Kidney (tissue), 14 donors: ENCODE data around the gene LDB3. TPM values are rescaled to one million over a fixed set of nuclear protein-coding genes. Genes with fewer than 3 reads are reported as not detected.
A peak's percentile ranks its signal among the peaks of the same experiment; 100 is the strongest.

ENCODE experiments used
- DNase-seq, 5 donors: peaks; one replicate each; pipeline ENCODE4 v3.0.0-alpha.2; 2013 to 2020
- FAIRE-seq: peaks from 2 replicates; lab custom pipeline; 2012; peaks lifted over from hg19 to GRCh38; lab: Jason Lieb, UNC
- H3K27ac ChIP-seq, 2 donors: one replicate each; pipeline ENCODE4 v1.7.0; 2013; ENCODE audit warnings: low read depth in 2 of 2, low read length in 2 of 2, inconsistent platforms in 1 of 2
- H3K27me3 ChIP-seq: one replicate; pipeline ENCODE4 v1.7.1; 2013; ENCODE audit warnings: low read length, inconsistent platforms; ENCODE audit not compliant: control insufficient read depth, insufficient read depth
- H3K36me3 ChIP-seq, 3 donors: one replicate each; pipeline versions ENCODE4 v1.7.0 to v1.7.1; 2013; ENCODE audit warnings: low read length in 3 of 3, control low read depth in 1 of 3, inconsistent platforms in 1 of 3; ENCODE audit not compliant: insufficient read depth in 3 of 3, control insufficient read depth in 2 of 3
- H3K4me1 ChIP-seq, 3 donors: one replicate each; pipeline versions ENCODE4 v1.7.0 to v1.7.1; 2013; ENCODE audit warnings: low read length in 3 of 3, inconsistent platforms in 1 of 3, low read depth in 1 of 3; ENCODE audit not compliant: control insufficient read depth in 2 of 3, insufficient read depth in 2 of 3
- H3K4me3 ChIP-seq, 3 donors: one replicate each; pipeline versions ENCODE4 v1.7.0 to v1.8.1; 2013; ENCODE audit warnings: low read length in 3 of 3, control low read depth in 1 of 3, inconsistent platforms in 1 of 3
- H3K9ac ChIP-seq, 3 donors: one replicate each; pipeline versions ENCODE4 v1.7.0 to v1.7.1; 2013; ENCODE audit warnings: low read length in 3 of 3, control low read depth in 1 of 3, inconsistent platforms in 1 of 3
- H3K9me3 ChIP-seq, 3 donors: one replicate each; pipeline versions ENCODE4 v1.7.0 to v1.7.1; 2013; ENCODE audit warnings: low read length in 3 of 3, control low read depth in 1 of 3, inconsistent platforms in 1 of 3; ENCODE audit not compliant: control insufficient read depth in 2 of 3, insufficient read depth in 1 of 3
- intact Hi-C: fragments of 100-400 bp; cut with DNase I; formaldehyde crosslinking; loops from one replicate; pipeline ENCODE4 v1.11.1; 2022
- polyA plus RNA-seq: library from polyadenylated mRNA; stranded (reverse); fragments of 350-450 nt; fragmentation: Illumina TruSeq; extraction: RNeasy Lipid Tissue Mini Kit (QIAGEN cat#74804); gene quantifications from one replicate; pipeline ENCODE4 v1.2.3, GENCODE V29; 2014; ENCODE audit warnings: low read depth, low replicate concordance; ENCODE audit not compliant: insufficient read depth
- total RNA-seq: library from RNA; stranded (reverse); fragmentation: NEBNext Ultra II Directional; extraction: Animal tissue kit (Norgen Biotek cat#: 25700); gene quantifications from one replicate; pipeline ENCODE4 v1.2.1, GENCODE V29; 2021
- TF ChIP-seq, protein P1 (sequence below): IDR thresholded peaks from 3 replicates; pipeline ENCODE4 v1.5.1; 2012; ENCODE audit warnings: mild to moderate bottlenecking, moderate library complexity, borderline replicate concordance; ENCODE audit not compliant: insufficient read depth; ENCODE audit errors: extremely low read depth
- donor health status: control.
- donor health status: control.
- donor health status: control.
- donor health status: control.
- donor health status: control.
- donor health status: DM: yes; HTN: yes; CAD: no.
- donor health status: Normal renal cell carcinoma (clear cell type).

Gene LDB3
- total and polyA plus RNA-seq, 2 donors from 2014 or later: 3.3 to 7.7 TPM

- Histone ChIP-seq H3K27ac (no peak overlapping the region), H3K27me3 (no peaks in the 10 kb centered on the region), H3K36me3 (no peaks in the 10 kb centered on the region), H3K4me1 (peaks cover 0 to 9% (median 4%) of the 10 kb centered on the region in 3 donors), H3K4me3 (no peak overlapping the region), H3K9me3 (no peaks in the 10 kb centered on the region), H3K9ac (no peak overlapping the region)
- TF ChIP-seq, protein P1, sequence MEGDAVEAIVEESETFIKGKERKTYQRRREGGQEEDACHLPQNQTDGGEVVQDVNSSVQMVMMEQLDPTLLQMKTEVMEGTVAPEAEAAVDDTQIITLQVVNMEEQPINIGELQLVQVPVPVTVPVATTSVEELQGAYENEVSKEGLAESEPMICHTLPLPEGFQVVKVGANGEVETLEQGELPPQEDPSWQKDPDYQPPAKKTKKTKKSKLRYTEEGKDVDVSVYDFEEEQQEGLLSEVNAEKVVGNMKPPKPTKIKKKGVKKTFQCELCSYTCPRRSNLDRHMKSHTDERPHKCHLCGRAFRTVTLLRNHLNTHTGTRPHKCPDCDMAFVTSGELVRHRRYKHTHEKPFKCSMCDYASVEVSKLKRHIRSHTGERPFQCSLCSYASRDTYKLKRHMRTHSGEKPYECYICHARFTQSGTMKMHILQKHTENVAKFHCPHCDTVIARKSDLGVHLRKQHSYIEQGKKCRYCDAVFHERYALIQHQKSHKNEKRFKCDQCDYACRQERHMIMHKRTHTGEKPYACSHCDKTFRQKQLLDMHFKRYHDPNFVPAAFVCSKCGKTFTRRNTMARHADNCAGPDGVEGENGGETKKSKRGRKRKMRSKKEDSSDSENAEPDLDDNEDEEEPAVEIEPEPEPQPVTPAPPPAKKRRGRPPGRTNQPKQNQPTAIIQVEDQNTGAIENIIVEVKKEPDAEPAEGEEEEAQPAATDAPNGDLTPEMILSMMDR: no peak
- FAIRE-seq: no peak
- intact Hi-C loops: no loop called here
- peak in 1 of 5 donors; percentile 36 for DNase-seq
Observed at GRCh38 chr10:86708783-86709380, 40.6 kb downstream of the LDB3 start.

DNA sequence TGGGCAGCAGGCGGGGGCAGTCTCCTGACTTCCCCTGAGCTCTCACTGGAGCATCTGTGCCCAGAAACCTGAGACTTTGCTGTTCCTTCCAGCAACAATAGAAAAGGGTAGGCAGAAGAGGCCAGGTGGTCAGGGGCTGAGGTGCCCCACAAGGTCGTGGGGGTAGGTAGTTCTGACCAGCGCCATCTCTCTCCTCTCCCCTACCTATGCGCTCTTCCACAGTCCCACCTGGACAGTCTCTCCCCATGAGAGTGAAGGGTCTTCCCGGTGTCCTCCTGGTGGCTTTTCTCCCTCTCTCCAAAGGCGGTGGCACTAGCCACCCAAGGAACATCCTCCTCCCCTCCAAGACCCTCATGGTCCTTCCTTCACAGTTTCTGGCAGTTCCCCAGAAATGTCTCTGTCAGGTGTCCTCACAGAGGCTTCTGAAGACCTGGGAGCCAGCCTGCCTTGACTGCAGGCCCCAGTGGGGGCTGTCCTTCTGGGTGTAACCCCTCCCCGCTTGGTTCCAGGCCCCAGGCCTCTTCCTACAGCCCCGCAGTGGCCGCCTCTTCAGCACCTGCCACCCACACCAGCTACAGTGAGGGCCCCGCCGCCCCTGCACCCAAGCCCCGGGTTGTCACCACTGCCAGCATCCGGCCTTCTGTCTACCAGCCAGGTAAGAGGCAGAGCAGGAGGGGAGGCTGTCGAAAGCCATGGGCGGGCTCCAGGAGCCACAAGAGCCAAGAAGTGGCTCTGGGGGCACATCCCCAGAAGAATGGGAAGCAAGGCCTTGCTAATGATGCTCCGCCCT, 41.3 kb downstream of the LDB3 start:
- TF ChIP-seq, protein P1: no peak

DNA sequence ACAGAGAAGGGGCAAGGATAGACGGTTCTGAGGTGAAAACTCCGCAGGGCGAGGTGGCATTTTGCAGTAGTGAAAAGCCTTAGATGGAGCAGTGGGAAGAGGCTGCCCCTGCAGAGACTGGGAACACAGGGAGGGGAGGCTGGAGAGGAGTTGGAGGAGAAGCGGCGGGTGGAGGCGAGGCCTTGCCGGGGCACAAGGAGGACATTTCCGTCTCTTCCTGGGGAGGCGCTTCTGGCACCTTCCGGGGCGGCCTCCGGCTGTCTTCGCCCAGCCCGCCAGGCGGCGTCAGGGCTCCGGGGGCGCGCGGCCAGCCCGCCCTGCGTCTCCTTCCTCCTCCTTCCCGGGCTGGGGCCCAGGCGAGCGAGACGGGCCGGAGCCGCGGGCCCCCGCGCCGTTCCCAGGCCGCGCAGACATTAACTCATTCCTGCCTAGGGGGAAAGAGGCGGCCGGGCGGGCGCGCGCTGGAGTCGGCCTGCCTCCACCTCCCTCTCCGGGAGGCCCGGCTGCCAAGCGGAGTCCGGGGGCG, 42.7 kb downstream of the LDB3 start:
- Histone ChIP-seq H3K4me3 (peak overlapping the region; percentile 36 to 76 (median 57)), H3K9me3 (no peaks in the 10 kb centered on the region), H3K27me3 (no peaks in the 10 kb centered on the region), H3K4me1 (peaks cover 0 to 9% (median 4%) of the 10 kb centered on the region in 3 donors), H3K36me3 (no peaks in the 10 kb centered on the region), H3K9ac (peak overlapping the region; percentile 26 to 75 (median 54)), H3K27ac (peak overlapping the region; percentile 84 to 85)
- FAIRE-seq (no peak), DNase-seq (peak; percentile 92 to 97 (median 95))
- intact Hi-C loops: no loop called here
- TF ChIP-seq, protein P1: peak; percentile 84

More for the DNA sequence above, 41.3 kb downstream of the LDB3 start:
- Histone ChIP-seq H3K4me1 (peaks cover 0 to 9% (median 4%) of the 10 kb centered on the region in 3 donors), H3K4me3 (no peak overlapping the region), H3K9ac (no peak overlapping the region), H3K27me3 (no peaks in the 10 kb centered on the region), H3K36me3 (no peaks in the 10 kb centered on the region), H3K27ac (no peak overlapping the region), H3K9me3 (no peaks in the 10 kb centered on the region)
- FAIRE-seq (no peak), DNase-seq (peak in 1 of 5 donors; percentile 53)
- intact Hi-C loops: no loop called here
